Psoas muscle (tissue), 8 donors: ENCODE results near the gene INSL3. TPM values are rescaled to one million over a fixed set of nuclear protein-coding genes. Genes with fewer than 3 reads are reported as not detected.
"Not testable (repeated sequence)": the region's sequence is repeated elsewhere in the genome, so short reads cannot be mapped to it uniquely, and the experiment has no call there.

ENCODE experiments used
- ATAC-seq, 4 donors: fragments of 200-7000 bp; cut with Tn5 transposase; one replicate each; pipeline ENCODE4 v1.9.1; 2020; ENCODE audit warnings: moderate library complexity in 3 of 4, mild to moderate bottlenecking in 2 of 4
- DNase-seq, 2 donors: peaks; one replicate each; pipeline ENCODE4 v3.0.0-alpha.2; 2020
- H3K27ac ChIP-seq: fragments of 200-600 bp; one replicate; pipeline ENCODE4 v1.8.0; 2022
- H3K27me3 ChIP-seq, 3 donors: fragments of 200-600 bp in 1 of 3; one replicate each; pipeline versions ENCODE4 v1.6.1 to v1.8.0; 2013 to 2022; ENCODE audit warnings: low read length in 2 of 3, mild to moderate bottlenecking in 2 of 3, moderate library complexity in 1 of 3; ENCODE audit not compliant: insufficient read depth in 3 of 3
- H3K36me3 ChIP-seq, 2 donors: fragments of 200-600 bp in 1 of 2; one replicate each; pipeline versions ENCODE4 v1.6.1 to v1.8.0; 2013 to 2022; ENCODE audit warnings: low read depth in 1 of 2, mild to moderate bottlenecking in 1 of 2, moderate library complexity in 1 of 2; ENCODE audit not compliant: insufficient read depth in 1 of 2
- H3K4me1 ChIP-seq: fragments of 200-600 bp; one replicate; pipeline ENCODE4 v1.8.0; 2022
- H3K4me3 ChIP-seq: fragments of 200-600 bp; one replicate; pipeline ENCODE4 v1.8.0; 2022; ENCODE audit warnings: mild to moderate bottlenecking
- H3K9me3 ChIP-seq: fragments of 200-600 bp; one replicate; pipeline ENCODE4 v1.8.0; 2022
- WGBS, 3 donors: extraction: QIAGEN DNeasy Blood & Tissue Kit; methylation state at CpG; one replicate each; pipeline versions ENCODE4 v1.1.6 to v1.1.7; 2013; 5-methylcytosine and 5-hydroxymethylcytosine counted together
- intact Hi-C, 2 donors: fragments of 100-400 bp; cut with DNase I; formaldehyde crosslinking; loops; one replicate each; pipeline versions ENCODE4 v1.11.0 to v1.14.2; 2022
- polyA plus RNA-seq, 3 donors: library from polyadenylated mRNA; stranded (reverse); fragments of 200-250 nt; gene quantifications; one replicate each; pipeline ENCODE4 v1.2.3, GENCODE V29; 2013
- total RNA-seq, 4 donors: library from RNA; stranded (reverse); fragmentation: NEBNext Ultra II Directional in 2 of 4; extraction: Animal tissue kit (Norgen Biotek cat#: 25700) in 2 of 4; gene quantifications; one replicate each; pipeline versions ENCODE4 v1.2.1 to v1.2.4, GENCODE V29; 2021 to 2023
- TF ChIP-seq, protein P1 (sequence below): fragments of 200-600 bp; IDR thresholded peaks from one replicate; pipeline ENCODE4 v1.8.0; 2022; ENCODE audit warnings: antibody characterized with exemption
- donor health status: healthy with polysubstance abuse.
- donor health status: DM: no; HTN: no; CAD: no; lungs with moderate emphysema.
- donor health status: Bipolar disorder and iron deficiency.
- donor health status: healthy.
- donor health status: DM: yes; HTN: yes; CAD: no.
- donor health status: DM: no; HTN: no; CAD: no.
- donor health status: DM: no; HTN: no; CAD: no.
- donor health status: DM: yes; HTN: yes; CAD: no.

The INSL3 gene
- total and polyA plus RNA-seq, 7 donors: not detected

DNA sequence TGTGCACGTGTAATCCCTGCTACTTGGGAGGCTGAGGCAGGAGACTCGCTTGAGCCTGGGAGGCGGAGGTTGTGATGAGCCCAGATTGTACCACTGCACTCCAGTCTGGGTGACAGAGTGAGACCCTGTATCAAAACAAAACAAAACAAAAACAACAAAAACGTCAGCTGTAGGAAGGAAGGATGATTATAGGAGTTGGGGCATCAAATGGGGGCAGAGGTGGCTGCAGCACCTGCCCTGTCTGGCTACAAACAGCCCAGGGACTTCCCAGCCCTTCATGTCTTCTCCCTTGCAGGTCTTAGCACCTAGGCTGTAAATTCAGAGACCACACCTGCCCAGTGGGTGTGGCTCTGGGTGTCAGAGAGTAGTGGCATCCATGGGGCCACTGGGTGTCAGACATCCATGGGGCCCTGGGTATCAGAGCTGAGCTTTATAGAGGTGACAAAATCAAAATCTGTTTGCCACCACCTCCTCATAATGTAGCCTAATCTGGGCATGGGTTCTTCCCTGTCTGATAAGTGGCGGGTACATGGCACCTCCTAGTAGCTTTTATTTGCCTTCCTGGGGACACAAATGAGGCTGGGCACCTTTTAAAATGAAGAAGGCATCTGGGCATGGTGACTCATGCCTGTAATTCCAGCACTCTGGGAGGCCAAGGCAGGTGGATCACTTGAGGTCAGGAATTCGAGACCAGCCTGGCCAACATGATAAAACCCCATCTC lies 31.1 kb downstream of the INSL3 start:
- peaks cover 0 to 25% (median 8%) of the 10 kb centered on the region in 3 donors for H3K27me3 ChIP-seq
- no peak overlapping the region for H3K4me3 ChIP-seq
- intact Hi-C loops: no loop called here

DNA sequence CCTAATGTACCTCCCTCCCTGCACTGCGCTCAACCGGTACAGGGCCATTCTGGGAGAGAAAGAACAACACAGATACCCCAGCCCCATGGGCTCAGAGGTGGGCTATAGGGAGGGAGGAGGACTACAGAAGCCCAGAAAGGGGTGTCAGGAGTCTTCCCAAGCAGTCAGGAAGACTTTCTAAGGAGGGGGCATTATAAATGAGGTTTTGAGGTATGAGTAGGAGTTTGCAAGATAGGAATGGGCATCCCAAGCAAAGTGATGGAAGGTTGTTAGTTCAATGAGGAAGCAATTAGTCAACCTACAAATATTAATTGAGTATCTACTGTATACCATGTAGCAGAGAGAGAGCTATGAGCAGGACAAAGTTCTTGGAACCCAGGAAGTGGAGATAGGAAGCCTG lies 32.7 kb downstream of the INSL3 start:
- Histone ChIP-seq H3K36me3 (no peaks in the 10 kb centered on the region), H3K4me1 (no peaks in the 10 kb centered on the region), H3K27me3 (peaks cover 0 to 9% (median 5%) of the 10 kb centered on the region in 3 donors), H3K4me3 (no peak overlapping the region), H3K27ac (no peak overlapping the region), H3K9me3 (no peaks in the 10 kb centered on the region)
- ATAC-seq (no peak), DNase-seq (no peak)
- WGBS, 3 donors: 82 to 94% (median 84%) methylated on average over 2 of the region's 2 CpGs
- intact Hi-C loops: no loop called here
- TF ChIP-seq, protein P1, sequence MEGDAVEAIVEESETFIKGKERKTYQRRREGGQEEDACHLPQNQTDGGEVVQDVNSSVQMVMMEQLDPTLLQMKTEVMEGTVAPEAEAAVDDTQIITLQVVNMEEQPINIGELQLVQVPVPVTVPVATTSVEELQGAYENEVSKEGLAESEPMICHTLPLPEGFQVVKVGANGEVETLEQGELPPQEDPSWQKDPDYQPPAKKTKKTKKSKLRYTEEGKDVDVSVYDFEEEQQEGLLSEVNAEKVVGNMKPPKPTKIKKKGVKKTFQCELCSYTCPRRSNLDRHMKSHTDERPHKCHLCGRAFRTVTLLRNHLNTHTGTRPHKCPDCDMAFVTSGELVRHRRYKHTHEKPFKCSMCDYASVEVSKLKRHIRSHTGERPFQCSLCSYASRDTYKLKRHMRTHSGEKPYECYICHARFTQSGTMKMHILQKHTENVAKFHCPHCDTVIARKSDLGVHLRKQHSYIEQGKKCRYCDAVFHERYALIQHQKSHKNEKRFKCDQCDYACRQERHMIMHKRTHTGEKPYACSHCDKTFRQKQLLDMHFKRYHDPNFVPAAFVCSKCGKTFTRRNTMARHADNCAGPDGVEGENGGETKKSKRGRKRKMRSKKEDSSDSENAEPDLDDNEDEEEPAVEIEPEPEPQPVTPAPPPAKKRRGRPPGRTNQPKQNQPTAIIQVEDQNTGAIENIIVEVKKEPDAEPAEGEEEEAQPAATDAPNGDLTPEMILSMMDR: no peak

More for the DNA sequence above, 31.1 kb downstream of the INSL3 start:
- no peaks in the 10 kb centered on the region for H3K4me1 ChIP-seq
- ATAC-seq (no peak), DNase-seq (no peak)
- H3K27ac ChIP-seq: no peak overlapping the region
- WGBS, 3 donors: 65 to 68% (median 65%) methylated on average over 6 of the region's 6 CpGs
- H3K36me3 ChIP-seq: no peaks in the 10 kb centered on the region
- no peaks in the 10 kb centered on the region for H3K9me3 ChIP-seq
- TF ChIP-seq, protein P1: no peak

DNA sequence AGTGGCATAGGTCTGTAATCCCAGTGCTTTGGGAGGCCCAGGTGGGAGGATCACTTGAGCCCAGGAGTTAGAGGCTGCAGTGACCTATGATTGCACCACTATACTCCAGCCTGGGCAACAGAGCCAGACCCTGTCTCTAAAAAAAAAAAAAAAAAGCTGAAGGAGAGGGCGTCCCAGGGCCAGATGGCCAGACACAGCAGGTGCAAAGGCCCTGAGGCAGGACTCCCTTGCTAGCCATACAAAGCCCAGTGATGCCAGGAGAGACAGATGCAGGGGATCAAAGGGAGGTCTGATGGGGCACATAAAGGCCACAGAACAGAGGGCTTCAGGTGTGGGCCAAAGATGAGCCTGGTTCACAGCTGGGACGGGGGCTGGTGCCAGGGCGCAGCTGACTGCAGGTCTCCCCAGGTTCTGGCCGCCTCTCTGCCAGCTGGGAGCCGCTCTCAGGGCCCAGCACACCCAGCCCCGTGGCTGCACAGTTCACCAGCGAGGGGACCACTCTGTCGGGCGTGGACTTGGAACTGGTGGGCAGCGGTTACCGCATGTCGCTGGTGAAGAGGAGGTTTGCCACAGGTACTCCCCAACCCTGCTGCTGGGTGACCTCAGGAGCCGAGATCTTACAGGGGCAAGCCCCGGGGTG lies 33.9 kb downstream of the INSL3 start:
- DNase-seq (no peak), ATAC-seq (no peak)
- intact Hi-C loops: no loop called here
- Histone ChIP-seq H3K4me3 (no peak overlapping the region), H3K4me1 (no peaks in the 10 kb centered on the region), H3K9me3 (no peaks in the 10 kb centered on the region), H3K27ac (no peak overlapping the region), H3K36me3 (no peaks in the 10 kb centered on the region), H3K27me3 (peaks cover 0 to 8% (median 4%) of the 10 kb centered on the region in 3 donors)
- TF ChIP-seq, protein P1: no peak
- 82 to 85% (median 84%) methylated on average over 14 of the region's 14 CpGs for WGBS, 3 donors

DNA sequence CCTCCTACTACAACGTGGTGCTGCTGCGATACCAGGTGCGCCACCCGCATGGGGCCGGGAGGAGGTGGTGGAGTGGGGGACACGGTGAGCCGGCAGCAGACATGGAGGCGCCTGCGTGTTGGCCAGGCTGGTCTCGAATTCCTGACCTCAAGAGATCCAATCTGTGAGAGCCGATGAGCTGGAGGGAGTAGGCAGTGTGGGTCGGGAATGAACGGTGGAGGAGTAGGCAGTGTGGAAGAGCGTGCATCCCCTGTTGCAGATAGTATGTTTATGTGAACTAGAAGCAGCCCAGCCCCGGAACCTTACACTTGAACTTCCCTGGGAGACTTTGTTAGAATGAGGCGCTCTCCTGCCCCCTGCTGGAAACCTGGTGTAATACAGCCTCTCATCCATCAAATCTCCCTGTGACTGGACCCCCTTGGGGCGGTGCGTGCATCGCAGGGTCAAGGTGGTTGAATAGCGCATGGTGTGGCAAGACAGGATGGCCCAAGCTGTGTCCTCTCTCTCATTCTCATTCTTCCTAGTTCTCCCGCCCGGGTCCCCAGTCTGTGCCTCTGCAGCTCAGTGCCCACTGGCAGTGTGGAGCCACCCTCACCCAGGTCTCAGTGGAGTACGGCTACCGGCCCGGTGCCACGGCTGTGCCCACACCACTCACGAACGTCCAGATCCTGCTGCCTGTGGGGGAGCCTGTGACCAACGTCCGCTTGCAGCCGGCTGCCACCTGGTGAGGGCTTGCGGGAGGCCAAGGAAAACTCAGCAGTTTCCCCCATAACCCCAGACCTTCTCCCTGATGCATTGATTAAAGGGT lies 36.9 kb downstream of the INSL3 start:
- Histone ChIP-seq H3K4me3 (no peak overlapping the region), H3K4me1 (no peaks in the 10 kb centered on the region), H3K27me3 (peaks cover 0 to 23% (median 13%) of the 10 kb centered on the region in 3 donors), H3K27ac (no peak overlapping the region), H3K9me3 (no peaks in the 10 kb centered on the region), H3K36me3 (no peaks in the 10 kb centered on the region)
- ATAC-seq (peak in 3 of 4 donors; percentile 28 to 47 (median 31)), DNase-seq (peak in 1 of 2 donors; percentile 49)
- intact Hi-C loops: loop anchor here in 1 of 2 donors (5.0 kb wide), 1 partner anchor 1382 kb away; no protein-coding TSS in a partner anchor
- TF ChIP-seq, protein P1: peak; percentile 61
- WGBS, 3 donors: 35 to 45% (median 37%) methylated on average over 32 of the region's 32 CpGs

DNA sequence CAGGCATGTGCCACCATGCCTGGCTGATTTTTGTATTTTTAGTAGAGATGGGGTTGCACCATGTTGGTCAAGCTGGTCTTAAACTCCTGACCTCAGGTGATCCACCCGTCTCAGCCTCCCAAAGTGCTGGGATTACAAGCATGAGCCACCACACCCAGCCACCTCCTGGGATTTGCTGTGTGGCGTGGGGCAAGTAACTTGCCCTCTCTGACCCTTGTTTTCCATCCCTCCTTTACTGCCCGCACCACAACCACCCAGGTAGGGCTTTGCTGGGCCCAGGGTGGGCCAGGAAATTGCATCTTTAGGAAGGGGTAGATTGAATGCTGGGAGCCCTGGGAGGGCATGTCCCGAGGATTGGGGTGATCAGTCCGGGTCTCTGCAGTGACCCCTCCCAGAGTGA lies 37.6 kb downstream of the INSL3 start:
- not testable (repeated sequence) for H3K9me3 ChIP-seq, H3K27ac ChIP-seq, ATAC-seq, H3K4me1 ChIP-seq, H3K36me3 ChIP-seq, H3K4me3 ChIP-seq, DNase-seq
- peaks cover 0 to 28% (median 18%) of the 10 kb centered on the region in 3 donors for H3K27me3 ChIP-seq
- intact Hi-C loops: loop anchor here in 1 of 2 donors (5.0 kb wide), 1 partner anchor 1381 kb away; no protein-coding TSS in a partner anchor
- 63 to 75% (median 65%) methylated on average over 5 of the region's 5 CpGs for WGBS, 3 donors
